Right lobe of liver (tissue), 4 donors: ENCODE data around the gene AGBL5.

Source experiments
- CTCF ChIP-seq, 4 donors: fragments of 200-600 bp in 3 of 4; fragments of 450-650 bp in 1 of 4; IDR thresholded peaks; one replicate each; pipeline versions ENCODE4 v1.5.1 to v1.8.0; 2016 to 2022; ENCODE audit warnings: antibody characterized with exemption in 4 of 4, mild to moderate bottlenecking in 2 of 4
- POLR2A ChIP-seq: fragments of 450-650 bp; IDR thresholded peaks from one replicate; pipeline ENCODE4 v1.6.1; 2017; ENCODE audit warnings: antibody characterized with exemption, mild to moderate bottlenecking
- donor health status: DM: no; HTN: no; CAD: no.
- donor health status: DM: no; HTN: no; CAD: no.
- donor health status: DM: no; HTN: yes; CAD: no.

DNA sequence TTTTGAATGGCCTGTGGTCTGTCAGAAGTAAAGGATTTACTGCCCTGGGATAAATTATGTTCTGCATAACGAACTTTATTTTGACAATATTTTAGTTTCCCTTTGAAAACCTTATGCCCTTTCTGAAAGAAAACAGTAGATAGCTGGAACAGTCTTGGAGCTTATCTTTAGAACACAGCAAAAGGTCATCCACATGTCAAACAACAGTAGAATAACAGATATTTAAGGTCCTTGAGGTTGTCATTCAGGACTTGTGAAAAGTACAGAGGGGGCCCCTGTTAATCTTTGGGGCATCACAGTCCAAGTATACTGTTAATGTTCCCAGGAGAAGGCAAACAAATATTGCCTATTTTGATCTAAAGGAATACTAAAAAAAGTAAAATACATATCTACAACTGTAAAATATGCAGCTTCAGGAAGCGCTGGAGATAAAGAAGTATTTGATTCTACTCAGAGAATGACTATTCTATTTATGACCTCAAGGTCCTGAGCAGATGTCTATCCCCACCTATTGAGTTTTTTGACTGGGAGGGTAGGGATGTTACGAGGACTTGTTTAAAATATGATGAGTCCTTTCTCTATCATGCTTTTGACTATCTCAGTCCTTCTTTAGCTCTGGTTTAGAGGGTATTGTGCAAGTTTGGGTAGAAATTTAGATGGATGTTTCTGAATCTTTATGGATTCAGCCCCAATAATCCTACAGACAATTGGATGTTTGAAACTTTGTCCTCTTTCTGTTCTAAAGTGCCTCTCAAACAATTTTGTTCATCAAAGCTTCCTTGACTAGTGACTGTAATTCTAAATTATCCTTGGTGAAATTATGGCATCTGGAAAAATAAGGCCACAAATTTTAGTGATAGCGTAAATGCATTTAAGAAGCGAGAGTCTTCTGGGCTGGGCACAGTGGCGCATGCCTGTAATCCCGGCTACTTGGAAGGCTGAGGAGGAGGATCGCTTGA, 43.8 kb upstream of the AGBL5 start:
- TF ChIP-seq CTCF (IDR thresholded peaks at IDR 0.05) (no peak), POLR2A (no peak)
